Transverse colon (tissue), 3 donors: Measurements from ENCODE around the gene HSPA14.
"Not testable (repeated sequence)": the region's sequence is repeated elsewhere in the genome, so short reads cannot be mapped to it uniquely, and the experiment has no call there.

Experiments used
- CTCF ChIP-seq, 5 experiments: fragments of 200-600 bp in 3 of 5; fragments of 450-650 bp in 2 of 5; sonication (generic) in 3 of 5; IDR thresholded peaks; 1 replicate in 2 of 5; 2 replicates in 3 of 5; pipeline ENCODE4 v1.5.1; 2016 to 2017; ENCODE audit warnings: antibody characterized with exemption in 5 of 5, inconsistent platforms in 3 of 5, mild to moderate bottlenecking in 2 of 5, moderate library complexity in 1 of 5
- EP300 ChIP-seq: sonication (generic); formaldehyde crosslinking; IDR thresholded peaks from one replicate; pipeline ENCODE4 v1.6.1; 2017; ENCODE audit warnings: antibody characterized with exemption, low read depth
- POLR2A ChIP-seq: fragments of 450-650 bp; IDR thresholded peaks from one replicate; pipeline ENCODE4 v1.6.1; 2016; ENCODE audit warnings: antibody characterized with exemption, mild to moderate bottlenecking, moderate library complexity

DNA sequence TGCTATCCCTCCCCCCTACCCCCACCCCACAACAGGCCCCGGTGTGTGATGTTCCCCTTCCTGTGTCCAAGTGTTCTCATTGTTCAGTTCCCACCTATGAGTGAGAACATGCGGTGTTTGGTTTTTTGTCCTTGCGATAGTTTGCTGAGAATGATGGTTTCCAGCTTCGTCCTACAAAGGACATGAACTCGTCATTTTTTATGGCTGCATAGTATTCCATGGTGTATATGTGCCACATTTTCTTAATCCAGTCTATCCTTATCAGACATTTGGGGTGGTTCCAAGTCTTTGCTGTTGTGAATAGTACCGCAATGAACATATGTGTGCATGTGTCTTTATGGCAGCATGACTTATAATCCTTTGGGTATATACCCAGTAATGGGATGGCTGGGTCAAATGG, 26.4 kb downstream of the HSPA14 start:
- TF ChIP-seq CTCF (IDR thresholded peaks at IDR 0.05); POLR2A; EP300: not testable (repeated sequence)
